HG02588 (cell line): ENCODE results near the gene NPDC1.
A peak's percentile ranks its signal among the peaks of the same experiment; 100 is the strongest.

Source experiments
- ATAC-seq: cut with Tn5 transposase; IDR thresholded peaks from one replicate; pipeline ENCODE4 v1.9.1; 2021; ENCODE audit warnings: mild to moderate bottlenecking, moderate library complexity; ENCODE audit not compliant: unreplicated experiment

NPDC1 gene

DNA sequence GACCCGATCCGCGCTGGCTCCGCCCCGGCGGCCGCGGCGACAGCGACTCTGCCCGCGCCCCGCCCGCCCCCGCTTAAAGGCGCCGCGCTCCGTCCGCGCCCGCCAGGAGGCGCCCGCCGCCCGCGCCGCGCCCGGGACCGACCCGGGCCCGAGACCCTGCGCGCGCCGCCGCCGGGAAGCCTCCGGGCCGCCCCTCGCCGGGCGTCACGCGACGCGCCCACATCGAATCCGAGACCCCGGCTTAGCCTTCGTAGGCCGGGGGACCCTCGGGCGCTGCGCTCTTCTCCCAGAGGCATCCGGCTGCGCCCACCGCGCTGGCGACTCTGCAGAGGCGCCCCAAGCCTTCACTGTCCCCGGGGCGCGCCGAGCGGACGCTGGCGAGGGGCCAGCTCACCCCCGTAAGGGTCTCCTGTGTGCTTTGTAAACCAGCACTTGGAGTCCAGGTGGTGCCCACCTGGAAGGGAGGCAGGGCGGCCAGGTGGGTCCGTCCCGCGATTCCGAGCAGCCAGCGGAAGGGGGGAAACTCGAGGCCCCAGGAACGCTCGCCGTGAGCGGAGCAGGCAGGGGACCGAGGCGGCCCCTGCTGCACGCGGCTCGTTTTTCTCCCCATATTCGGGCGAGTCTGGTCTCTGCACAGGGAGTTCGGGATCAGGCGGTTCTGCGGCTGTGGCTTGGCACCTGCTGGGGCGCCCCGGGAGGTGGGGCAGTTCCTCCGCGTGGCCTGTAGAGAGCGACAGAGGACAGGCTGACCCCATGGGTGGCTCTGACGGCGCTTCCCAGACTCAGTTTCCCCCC lies 17.5 kb downstream of the NPDC1 start:
- peak; percentile 43 for ATAC-seq

DNA sequence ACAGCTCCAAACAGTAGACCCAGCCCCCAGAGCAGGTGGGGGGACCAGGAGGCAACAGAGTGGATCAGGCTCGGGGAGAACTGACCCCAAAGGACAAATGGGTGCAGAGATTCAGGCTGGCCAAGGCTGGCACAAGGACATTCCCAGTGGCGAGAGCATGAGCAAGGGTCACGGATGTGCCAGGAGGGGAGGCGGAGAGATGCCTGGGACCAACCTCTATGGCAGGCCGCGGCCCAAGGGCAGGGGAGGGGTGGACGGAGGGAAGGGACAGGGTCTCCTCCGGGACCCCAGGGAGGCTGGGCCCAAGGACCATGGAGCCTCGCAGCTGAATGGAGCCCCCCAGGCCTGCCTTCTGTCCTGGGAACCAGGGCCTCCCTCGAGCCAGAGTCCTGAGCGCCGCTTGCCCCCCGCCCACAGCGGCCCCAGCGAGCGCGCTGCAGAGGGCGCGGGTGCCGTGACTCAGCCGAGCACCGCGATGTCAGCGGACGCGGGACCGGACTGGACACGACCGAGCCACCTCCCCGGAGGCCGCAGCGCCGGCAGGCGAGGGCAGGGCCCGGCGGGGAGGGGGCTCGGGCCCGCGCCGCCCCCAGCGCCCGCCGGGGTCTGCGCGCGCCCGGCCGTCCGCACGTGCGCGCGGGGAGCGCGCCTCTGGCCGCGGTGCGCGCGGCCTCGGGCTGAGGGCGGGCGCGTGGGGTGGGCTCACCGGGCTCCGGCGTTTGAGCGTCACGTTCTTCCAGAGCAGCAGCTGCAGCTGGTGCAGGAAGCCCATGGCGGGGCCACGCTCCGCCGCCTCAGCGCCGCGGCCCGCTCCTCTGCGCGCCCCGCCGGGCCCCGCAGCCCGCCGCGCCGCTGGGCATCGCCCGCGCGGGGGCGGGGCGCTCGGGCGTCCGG lies 18.4 kb downstream of the NPDC1 start, which contains the start of gene ABCA2:
TSS of gene ABCA2 (minus strand) at position 869 of the 894 bp plus-strand sequence. CDS start at position 772, 97 bp downstream.
- ATAC-seq = no peak

DNA sequence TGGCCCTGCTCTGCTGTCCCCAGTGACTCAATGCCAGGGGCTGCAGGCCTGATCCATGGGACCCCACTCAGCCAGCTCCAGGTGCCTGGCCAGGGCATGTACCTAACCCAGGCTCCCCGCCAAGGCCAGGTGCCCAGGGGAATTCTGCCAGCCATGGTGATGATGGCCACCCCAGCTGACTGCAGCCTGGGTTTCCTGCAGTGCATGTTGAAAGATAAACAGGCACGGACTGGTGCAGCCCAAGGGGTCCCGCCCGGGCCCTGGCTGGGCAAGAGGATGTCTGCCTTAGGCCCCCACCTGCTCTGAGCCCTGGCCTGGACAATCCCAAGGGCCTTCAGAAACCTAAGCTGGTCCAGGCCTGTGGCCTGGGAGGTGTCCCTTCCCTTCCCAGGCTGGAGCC lies 19.1 kb downstream of the NPDC1 start:
- ATAC-seq = no peak

DNA sequence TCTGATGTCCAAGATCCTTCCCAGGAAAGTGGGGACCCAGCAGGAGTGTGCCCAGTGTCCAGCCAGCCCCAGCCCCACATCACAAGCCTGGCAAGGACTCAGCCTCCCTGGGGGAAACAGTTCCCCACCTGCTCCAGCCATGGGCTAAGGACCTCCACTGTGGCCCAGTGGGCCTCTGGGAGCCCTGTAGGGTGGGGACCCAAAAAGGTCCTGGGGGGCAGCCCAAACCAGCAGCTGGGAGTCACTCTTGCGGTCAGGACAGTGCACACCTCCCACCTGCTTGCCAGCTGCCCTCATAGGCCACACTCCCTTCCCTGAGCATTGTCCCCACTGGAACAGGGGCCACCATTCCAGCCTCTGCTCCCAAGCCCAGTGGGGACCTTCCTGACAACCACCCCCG lies 19.6 kb downstream of the NPDC1 start:
- ATAC-seq = no peak

DNA sequence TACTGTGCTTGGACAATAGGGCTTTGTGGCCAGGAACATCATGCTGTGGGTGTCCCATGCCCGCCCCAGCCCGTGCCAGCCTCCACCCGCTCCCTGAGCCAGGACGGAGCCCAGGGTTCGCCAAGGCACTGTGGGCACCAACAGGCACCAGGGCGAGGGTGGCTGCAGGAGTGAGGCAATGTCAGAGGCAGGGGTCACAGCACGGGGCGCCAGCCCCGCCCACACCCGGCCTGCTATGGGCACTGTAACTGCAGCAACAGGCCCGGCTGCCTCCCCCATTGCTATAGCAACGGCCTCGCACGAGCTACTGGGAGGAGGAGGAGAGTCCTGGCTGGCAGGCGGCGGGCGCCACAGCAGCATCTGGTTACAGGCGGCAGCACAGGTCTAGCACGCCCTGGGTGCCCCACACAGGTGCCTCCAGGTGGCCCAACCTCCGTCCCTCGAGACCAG lies 20.4 kb downstream of the NPDC1 start:
- no peak for ATAC-seq

DNA sequence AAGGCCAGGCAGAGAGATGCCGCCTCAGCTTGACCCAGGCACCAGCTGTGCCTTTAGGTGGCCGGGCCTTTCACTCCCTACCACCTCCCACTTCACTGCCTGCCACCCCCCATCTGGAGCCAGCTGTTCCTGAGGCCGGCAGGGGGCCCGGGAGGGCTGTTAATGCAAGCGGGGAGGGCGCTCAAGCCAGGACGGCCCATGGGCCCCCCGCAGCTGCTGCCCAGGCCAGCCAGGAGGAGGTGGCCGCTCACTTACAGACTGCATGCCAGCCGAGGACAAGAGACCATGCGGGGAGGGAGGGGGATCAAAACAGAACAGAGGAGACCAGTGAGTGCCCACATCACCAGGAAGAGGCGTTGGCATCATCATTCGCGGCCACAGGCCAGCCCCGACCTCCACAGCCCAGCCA lies 22.4 kb downstream of the NPDC1 start:
- no peak for ATAC-seq

DNA sequence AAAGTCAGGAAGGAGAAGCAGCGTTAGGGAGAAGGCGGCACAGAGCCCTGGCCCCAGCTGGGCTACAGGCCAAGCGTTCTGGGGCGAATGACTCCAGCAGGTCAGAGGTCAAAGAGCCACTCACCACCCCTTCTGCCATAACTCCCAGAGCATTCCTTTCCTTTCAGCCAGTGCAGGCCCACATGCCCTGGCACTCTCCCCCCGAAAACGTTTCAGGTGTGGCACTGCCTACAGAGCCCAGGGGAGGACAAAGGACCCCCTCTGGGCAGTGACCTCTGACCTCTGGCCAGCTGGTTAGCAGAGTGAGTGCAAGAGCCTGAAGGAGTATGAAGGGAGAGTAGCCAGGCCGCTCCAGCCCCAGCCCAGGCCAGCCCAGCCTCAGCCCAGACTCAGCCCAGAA lies 22.8 kb downstream of the NPDC1 start:
- no peak for ATAC-seq

DNA sequence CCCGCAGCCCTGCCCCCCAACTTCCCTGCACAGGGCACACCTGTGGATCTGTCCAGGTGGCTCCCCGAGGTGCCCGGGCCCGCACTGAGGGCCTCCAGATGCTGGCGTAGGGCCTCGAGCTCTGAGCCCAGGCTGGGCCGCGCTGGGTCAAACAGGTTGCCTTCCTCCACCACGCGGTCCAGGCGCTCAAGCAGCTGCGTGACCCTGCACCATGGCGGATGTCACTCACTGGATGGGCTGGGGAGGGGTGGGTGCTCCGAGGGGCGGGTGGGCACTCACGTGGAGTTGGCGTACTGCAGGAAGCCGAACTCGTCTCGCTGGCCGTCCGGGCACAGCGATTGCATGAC lies 23.3 kb downstream of the NPDC1 start:
- ATAC-seq = no peak

DNA sequence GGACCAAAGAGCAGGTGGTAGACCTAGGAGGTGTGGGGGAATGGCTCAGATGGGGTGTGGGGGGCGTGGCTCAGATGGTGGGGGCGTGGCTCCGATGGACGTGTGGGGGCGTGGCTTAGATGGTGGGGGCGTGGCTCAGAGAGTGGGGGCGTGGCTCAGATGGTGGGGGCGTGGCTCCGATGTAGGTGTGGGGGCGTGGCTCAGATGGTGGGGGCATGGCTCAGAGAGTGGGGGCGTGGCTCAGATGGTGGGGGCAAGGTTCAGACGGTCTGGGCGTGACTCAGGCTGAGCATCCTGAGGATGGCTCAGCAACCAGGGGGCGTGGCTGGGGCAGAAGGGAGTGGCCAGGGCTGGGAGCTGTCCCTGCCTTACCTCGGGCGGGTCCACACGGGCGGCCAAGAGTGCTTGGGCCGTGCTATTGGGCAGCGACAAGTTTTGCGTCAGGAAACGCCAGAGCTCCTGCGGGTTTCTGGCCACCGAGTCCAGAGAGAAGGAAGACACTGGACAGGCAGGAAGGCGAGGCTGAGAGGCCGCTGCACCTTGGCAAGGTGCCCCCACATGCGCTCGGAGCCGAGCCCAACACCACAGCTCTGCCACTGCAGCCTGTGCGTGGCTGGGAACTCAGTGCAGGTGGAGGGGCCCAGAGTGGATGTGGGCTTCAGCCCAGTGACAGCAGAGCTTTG lies 23.9 kb downstream of the NPDC1 start:
- ATAC-seq = no peak

DNA sequence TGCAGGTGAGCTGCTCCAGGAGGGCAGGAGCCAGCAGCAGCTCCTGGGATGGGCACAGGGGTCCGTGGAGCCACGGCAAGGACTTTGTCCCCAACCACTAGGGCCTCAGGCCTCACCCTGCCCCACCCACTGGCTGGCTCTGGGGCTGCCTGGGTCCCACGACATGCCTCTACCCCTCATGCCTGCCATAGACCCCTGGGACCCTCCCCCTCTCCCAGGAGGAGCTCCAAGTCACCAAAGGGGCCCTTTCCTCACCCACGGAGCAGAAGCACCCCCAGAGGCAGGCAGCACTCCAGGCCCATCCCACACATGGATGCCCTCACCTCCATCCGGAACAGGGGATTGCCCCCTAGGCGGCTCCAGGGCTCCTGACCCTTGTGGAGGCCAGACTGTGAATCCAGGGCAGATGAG lies 24.4 kb downstream of the NPDC1 start:
- ATAC-seq = no peak

DNA sequence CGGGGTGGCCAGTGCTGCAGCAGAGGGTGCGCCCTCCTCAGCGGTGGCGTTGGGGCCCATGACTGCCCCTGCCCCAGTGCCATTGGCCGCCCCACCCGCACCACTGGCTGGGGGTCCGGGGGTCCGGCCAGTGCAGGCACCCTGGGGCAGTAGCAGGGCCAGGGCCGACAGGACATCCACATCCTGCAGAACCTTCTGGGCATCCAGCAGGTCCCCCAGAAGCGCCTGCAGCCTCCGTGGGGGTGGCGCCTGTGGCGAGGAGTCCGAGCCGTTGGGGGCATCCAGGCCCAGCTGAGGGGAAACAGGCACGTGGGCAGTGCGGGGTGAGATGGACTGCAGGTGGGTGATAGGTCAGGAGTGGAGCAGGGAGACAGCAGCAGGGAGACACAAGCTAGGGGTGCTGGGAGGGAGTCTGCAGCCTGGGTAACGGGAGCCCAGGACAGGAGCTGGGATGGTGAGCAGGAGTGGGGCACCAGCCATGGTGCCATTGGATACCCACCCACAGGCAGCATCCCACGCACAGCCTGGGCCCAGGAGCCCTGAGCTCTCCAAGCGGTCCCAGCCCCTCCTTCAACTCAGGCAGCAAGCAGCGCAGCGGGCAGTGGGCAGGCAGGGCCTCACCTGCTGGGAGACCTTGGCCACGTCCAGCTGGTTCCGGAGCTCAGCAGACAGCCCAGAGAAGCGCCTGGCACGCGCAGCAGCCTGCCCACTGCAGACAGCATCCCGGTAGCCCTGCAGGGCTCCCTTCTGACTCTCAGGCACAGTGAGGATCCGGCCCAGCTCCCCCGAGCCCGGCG lies 25.0 kb downstream of the NPDC1 start:
- no peak for ATAC-seq

DNA sequence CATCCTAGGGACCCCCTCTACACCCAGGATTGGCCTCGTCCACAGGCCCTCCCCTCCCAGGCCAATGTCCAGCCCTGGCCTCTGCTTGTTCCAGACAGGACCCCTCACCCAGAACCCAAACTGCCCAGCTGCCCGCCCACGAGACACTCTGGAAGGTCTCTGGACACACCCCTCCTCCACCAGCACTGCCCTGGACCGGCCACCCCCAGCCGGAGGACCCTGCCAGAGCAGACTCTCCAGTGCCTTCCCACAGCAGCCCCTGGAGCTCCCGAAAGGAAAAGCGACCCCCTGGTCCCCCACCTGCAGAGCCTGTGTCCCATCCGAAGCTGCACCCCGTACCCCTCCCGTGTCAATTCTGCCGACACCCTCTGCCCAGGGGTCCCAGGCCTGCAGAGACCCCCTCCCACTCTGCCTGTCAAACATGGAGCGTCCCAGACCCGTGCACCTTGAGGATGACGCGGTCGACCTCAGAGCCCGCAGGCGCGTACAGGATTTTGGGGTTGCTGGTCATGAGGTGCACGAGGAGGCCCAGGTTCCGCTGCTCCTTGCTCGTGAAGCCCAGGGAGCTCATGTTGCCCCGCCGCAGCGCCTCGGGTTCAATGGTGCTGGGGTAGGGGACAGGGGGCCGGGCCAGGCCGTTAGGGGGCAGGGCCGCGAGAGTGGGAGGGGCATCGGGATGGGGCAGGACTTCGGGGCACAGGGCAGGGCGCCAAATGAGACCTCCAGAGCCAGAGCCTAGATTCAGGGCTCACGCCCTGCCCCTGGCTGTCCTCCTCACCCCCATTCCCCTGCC lies 25.9 kb downstream of the NPDC1 start:
- ATAC-seq = no peak

DNA sequence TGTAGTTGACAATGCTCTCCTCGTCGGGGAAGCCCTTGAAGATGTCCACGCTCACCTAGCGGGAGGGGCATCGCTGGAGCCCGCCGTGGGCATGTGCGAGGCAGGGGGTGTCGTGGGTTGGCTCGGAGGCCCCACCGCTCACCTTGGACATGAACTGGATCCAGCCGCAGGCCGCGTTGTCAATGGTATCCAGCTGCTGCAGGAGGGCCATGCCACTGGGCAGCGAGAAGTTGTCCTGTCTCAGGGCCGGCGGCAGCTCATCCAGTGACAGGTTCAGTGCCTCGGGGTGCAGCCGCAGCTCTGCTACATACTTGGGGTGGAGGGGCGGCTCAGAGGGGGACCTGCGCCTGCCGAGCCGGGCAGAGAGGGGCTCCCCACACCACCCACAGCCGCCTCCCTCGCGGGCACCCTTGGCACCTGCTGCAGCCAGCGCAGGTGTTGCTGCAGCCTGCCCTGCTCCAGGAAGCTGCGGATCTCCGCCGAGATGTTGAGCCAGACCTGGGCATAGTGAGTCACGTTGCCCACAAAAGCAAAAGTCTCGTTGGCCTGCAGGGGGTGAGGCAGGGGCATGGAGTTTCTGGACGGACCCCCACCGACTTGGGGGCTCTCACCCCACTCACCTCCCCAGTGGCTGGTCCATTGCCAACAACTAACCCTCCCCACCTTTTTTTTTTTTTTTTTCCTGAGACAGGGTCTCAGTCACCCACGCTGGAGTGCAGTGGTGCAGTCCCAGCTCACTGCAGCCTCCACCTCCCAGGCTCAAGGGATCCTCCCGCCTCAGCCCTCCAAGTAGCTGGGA lies 27.0 kb downstream of the NPDC1 start:
- no peak for ATAC-seq

DNA sequence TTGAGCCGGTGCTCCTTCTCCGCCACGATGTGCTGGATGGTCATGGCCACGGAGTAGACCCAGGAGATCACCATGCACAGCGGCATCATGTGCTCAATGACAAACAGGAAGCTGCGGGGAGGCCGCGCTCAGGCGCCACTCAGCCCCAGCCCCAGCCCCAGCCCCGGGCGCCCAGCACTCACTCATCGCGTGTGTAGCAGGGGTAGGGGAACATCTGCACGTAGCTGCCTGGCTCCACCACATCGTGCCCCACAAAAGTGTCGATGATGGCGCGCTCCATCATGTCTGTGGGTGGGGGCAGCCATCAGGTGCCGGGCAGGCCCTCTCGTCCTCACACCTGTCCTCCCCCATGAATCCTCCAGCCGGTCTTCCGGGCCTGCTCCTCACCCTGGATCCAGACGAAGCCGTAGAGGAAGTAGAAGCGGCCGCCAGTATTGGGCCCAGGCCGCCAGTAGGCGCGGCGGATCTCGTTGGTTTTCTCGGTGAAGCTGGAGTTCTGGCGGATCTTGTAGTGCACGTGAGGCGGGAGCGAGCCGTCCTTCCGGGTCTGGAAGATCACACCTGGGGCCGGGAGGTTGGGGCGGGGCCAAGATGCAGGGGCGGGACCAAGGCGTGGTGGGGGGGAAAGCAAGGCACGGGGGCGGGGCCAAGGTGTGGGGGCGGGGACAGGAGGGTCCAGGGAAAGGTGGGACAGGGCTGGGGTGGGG lies 28.0 kb downstream of the NPDC1 start:
- no peak for ATAC-seq

DNA sequence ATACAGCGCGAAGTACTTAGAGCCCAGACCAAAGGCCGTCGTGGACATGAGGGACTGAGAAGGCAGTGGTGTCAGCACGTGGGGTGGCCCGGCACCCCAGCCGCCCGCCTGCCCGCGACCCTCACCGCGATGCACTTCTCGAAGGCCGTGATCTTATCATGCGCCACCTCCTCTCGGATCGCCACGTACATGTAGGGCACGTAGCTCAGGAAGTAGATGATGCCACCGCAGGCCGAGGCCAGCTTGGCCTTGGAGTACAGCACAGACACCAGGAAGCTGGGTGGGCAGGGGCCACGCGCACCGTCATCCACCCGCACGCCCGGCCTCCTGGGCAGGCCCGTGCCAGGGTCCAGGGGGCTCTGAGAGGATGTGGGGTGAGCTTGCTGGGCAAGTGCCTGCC lies 28.9 kb downstream of the NPDC1 start:
- no peak for ATAC-seq

DNA sequence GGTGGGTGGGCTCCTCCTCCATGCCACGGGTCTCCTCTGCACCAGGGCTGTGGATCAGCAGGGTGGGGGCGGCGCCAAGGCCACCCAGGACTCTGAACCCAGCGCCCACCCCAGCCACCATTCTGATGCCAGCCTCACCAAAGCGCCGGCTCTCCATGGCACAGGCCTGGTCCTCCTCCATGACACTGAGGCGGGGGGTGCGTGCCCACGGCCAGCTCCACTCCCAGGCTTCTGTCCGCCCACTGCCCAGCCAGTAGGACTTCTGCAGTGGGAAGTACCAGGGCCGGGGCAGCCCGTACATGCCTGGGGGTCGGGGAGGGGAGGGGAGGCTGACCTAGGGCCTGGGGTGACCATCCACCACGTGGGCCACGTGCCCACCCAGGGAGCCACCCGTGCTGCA lies 29.5 kb downstream of the NPDC1 start:
- no peak for ATAC-seq

DNA sequence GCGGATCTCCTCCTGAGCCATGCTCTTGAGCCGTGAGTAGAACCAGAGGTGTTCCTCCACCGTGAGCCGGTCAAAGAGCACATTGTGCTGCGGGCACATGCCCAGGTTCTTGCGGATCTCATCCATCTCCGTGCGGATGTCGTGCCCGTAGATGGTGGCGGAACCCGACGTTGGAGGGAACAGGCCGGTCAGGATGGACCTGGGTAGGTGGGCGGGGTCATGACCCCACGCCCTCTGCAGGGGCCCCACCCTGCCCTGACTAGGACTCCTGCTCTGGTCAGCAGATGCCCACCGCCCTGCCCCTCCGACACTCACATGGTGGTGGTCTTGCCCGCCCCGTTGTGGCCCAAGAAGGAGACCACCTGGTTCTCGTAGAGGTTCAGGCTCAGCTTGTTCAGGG lies 30.0 kb downstream of the NPDC1 start:
- no peak for ATAC-seq

DNA sequence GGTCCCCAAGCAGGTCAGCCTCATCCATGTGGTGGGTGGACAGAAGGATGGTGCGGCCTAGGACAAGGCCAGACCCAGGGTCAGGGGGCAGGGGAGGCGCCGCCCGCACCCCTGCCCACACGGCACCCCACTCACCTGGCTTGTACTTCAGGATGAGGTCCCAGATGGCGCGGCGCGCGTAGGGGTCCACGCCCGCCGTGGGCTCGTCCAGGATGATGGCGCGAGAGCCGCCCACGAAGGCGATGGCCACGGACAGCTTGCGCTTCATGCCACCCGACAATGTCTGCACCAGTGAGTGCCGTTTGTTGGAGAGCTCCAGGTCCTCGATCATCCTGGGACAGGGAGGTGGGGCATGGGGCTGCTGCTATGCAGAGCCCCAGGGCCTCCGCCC lies 30.4 kb downstream of the NPDC1 start:
- ATAC-seq = no peak
